ENCODE results near the gene SOD3.

The SOD3 gene, protein sequence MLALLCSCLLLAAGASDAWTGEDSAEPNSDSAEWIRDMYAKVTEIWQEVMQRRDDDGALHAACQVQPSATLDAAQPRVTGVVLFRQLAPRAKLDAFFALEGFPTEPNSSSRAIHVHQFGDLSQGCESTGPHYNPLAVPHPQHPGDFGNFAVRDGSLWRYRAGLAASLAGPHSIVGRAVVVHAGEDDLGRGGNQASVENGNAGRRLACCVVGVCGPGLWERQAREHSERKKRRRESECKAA

DNA sequence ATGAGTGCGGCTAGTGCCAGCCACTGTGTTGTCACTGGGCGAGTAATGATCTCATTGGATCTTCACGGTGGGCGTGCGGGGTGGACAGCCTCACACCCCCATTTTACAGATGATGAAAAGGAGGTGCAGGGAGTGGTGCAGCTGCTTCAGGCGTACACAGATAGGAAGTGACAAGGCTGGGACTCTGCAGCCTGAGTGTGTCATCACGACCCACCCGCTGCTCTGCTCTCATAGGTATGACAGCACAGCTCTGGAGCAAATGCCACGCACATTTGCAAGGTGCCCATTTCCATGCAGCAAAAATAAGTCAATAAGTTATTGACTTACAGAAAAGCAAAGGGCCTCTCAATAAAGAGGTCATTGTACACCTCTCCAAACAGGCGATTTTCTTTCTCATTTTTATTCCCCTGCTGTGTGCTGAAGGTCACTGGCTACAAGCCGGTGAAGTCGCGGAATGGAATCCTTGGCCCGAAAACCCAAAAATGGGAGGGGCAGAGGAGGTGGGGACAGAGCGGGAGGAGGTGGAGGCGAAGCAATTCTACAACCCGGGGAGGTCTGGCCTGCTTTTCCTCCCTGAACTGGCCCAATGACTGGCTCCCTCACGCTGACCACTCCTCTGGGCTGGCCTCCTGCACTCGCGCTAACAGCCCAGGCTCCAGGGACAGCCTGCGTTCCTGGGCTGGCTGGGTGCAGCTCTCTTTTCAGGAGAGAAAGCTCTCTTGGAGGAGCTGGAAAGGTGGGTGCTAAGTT is at the start of gene SOD3:
Gene SOD3, plus strand, starts transcription at position 658 of the 750 bp plus-strand sequence. CDS start 3,949 bp downstream, outside the sequence.
- TF ChIP-seq REST (IDR thresholded peaks at IDR 0.05; ENCODE audit: low read depth) (no peak), CEBPB (IDR thresholded peaks at IDR 0.05) (no peak), EP300 (IDR thresholded peaks at IDR 0.05; ENCODE audit: borderline replicate concordance) (no peak; the same call in 1 of the 2 replicates), NFIC (IDR thresholded peaks at IDR 0.05) (peak; percentile 48; the same call in 1 of the 2 replicates), TAF1 (IDR thresholded peaks at IDR 0.05; ENCODE audit: low read depth) (no peak), CREB1 (IDR thresholded peaks at IDR 0.05; ENCODE audit: low read depth) (no peak), ZBTB7A (IDR thresholded peaks at IDR 0.05; ENCODE audit: low read depth) (no peak), TCF12 (IDR thresholded peaks at IDR 0.05; ENCODE audit: low read depth) (no peak)

GRCh38 chr4:24747234-24747975 is 48.0 kb upstream of the SOD3 start:
- TF ChIP-seq ZBTB7A (IDR thresholded peaks at IDR 0.05; ENCODE audit: low read depth) (no peak), MAX (IDR thresholded peaks at IDR 0.05) (no peak), EP300 (IDR thresholded peaks at IDR 0.05; ENCODE audit: borderline replicate concordance) (no peak), USF1 (IDR thresholded peaks at IDR 0.05) (no peak), FOXM1 (IDR thresholded peaks at IDR 0.05; ENCODE audit: borderline replicate concordance, low read depth) (no peak), CEBPB (IDR thresholded peaks at IDR 0.05) (no peak), RAD21 (IDR thresholded peaks at IDR 0.05; ENCODE audit: low read depth) (no peak), EGR1 (IDR thresholded peaks at IDR 0.05) (no peak), REST (IDR thresholded peaks at IDR 0.05; ENCODE audit: low read depth) (no peak), NFIC (IDR thresholded peaks at IDR 0.05) (no peak), TEAD4 (IDR thresholded peaks at IDR 0.05) (no peak), TAF1 (IDR thresholded peaks at IDR 0.05; ENCODE audit: low read depth) (no peak), CREB1 (IDR thresholded peaks at IDR 0.05; ENCODE audit: low read depth) (no peak), TCF12 (IDR thresholded peaks at IDR 0.05; ENCODE audit: low read depth) (no peak), YY1 (IDR thresholded peaks at IDR 0.05; ENCODE audit: low read depth) (no peak)

GRCh38 chr4:24748023-24748422 is 47.4 kb upstream of the SOD3 start:
- TF ChIP-seq ZBTB7A (IDR thresholded peaks at IDR 0.05; ENCODE audit: low read depth): no peak
- TF ChIP-seq YY1 (IDR thresholded peaks at IDR 0.05; ENCODE audit: low read depth): no peak
- TF ChIP-seq CREB1 (IDR thresholded peaks at IDR 0.05; ENCODE audit: low read depth): no peak
- no peak for TF ChIP-seq REST (IDR thresholded peaks at IDR 0.05; ENCODE audit: low read depth)
- TF ChIP-seq EP300 (IDR thresholded peaks at IDR 0.05; ENCODE audit: borderline replicate concordance): no peak
- no peak for TF ChIP-seq CEBPB (IDR thresholded peaks at IDR 0.05)
- TF ChIP-seq NFIC (IDR thresholded peaks at IDR 0.05): no peak
- no peak for TF ChIP-seq USF1 (IDR thresholded peaks at IDR 0.05)
- TF ChIP-seq FOXM1 (IDR thresholded peaks at IDR 0.05; ENCODE audit: borderline replicate concordance, low read depth): no peak
- TF ChIP-seq TEAD4 (IDR thresholded peaks at IDR 0.05): no peak
- no peak for TF ChIP-seq EGR1 (IDR thresholded peaks at IDR 0.05)
- TF ChIP-seq RAD21 (IDR thresholded peaks at IDR 0.05; ENCODE audit: low read depth): no peak
- TF ChIP-seq TCF12 (IDR thresholded peaks at IDR 0.05; ENCODE audit: low read depth): no peak

All from Ishikawa (cell line).